Liver (tissue), 9 donors: ENCODE measurements around the gene REEP1. TPM values are rescaled to one million over a fixed set of nuclear protein-coding genes. Genes with fewer than 3 reads are reported as not detected.

ENCODE experiments used
- DNase-seq: peaks from one replicate; pipeline ENCODE4 v3.0.0-alpha.2; 2017; ENCODE audit warnings: low spot score
- H3K27ac ChIP-seq, 2 donors: one replicate each; pipeline ENCODE4 v1.7.0; 2013; ENCODE audit warnings: inconsistent platforms in 2 of 2, low read length in 2 of 2, control low read depth in 1 of 2, low read depth in 1 of 2, mild to moderate bottlenecking in 1 of 2
- H3K27me3 ChIP-seq, 4 donors: one replicate each; pipeline versions ENCODE4 v1.6.1 to v1.7.0; 2013; ENCODE audit warnings: low read length in 3 of 4, inconsistent platforms in 1 of 4, mild to moderate bottlenecking in 1 of 4, moderate library complexity in 1 of 4; ENCODE audit not compliant: control insufficient read depth in 4 of 4, insufficient read depth in 4 of 4
- H3K36me3 ChIP-seq, 4 donors: one replicate each; pipeline versions ENCODE4 v1.6.1 to v1.7.0; 2013; ENCODE audit warnings: low read length in 3 of 4, mild to moderate bottlenecking in 3 of 4, low read depth in 1 of 4, moderate library complexity in 1 of 4; ENCODE audit not compliant: control insufficient read depth in 4 of 4, insufficient read depth in 3 of 4
- H3K4me1 ChIP-seq, 4 donors: one replicate each; pipeline versions ENCODE4 v1.6.1 to v1.7.0; 2013; ENCODE audit warnings: low read length in 3 of 4, mild to moderate bottlenecking in 3 of 4, moderate library complexity in 1 of 4; ENCODE audit not compliant: control insufficient read depth in 4 of 4, insufficient read depth in 4 of 4
- H3K4me3 ChIP-seq, 3 donors: one replicate each; pipeline versions ENCODE4 v1.6.1 to v1.7.0; 2013; ENCODE audit warnings: low read length in 3 of 3, control low read depth in 1 of 3, low read depth in 1 of 3, mild to moderate bottlenecking in 1 of 3
- H3K9ac ChIP-seq, 2 donors: one replicate each; pipeline ENCODE4 v1.7.0; 2013; ENCODE audit warnings: low read length in 2 of 2, mild to moderate bottlenecking in 2 of 2, moderate library complexity in 2 of 2, control low read depth in 1 of 2, low read depth in 1 of 2
- H3K9me3 ChIP-seq, 4 donors: one replicate each; pipeline versions ENCODE4 v1.6.1 to v1.7.0; 2013; ENCODE audit warnings: low read length in 3 of 4; ENCODE audit not compliant: control insufficient read depth in 4 of 4
- EGR1 ChIP-seq, 2 donors: IDR thresholded peaks; 2 replicates each; pipeline ENCODE4 v1.6.1; 2016 to 2018; ENCODE audit warnings: antibody characterized with exemption in 2 of 2, low read depth in 2 of 2
- FOXA1 ChIP-seq: IDR thresholded peaks from 2 replicates; pipeline ENCODE4 v1.6.1; 2016; ENCODE audit warnings: antibody characterized with exemption
- FOXA2 ChIP-seq: IDR thresholded peaks from 2 replicates; pipeline ENCODE4 v1.6.1; 2016; ENCODE audit warnings: antibody characterized with exemption
- GABPA ChIP-seq, 2 donors: IDR thresholded peaks in 1 of 2; conservative IDR thresholded peaks in 1 of 2; 2 replicates each; pipeline ENCODE4 v1.6.1; 2016; ENCODE audit warnings: antibody characterized with exemption in 2 of 2, mild to moderate bottlenecking in 1 of 2, moderate library complexity in 1 of 2
- HNF4A ChIP-seq, 2 donors: conservative IDR thresholded peaks; 2 replicates each; pipeline ENCODE4 v1.6.1; 2016; ENCODE audit warnings: antibody characterized with exemption in 2 of 2, mild to moderate bottlenecking in 2 of 2
- JUND ChIP-seq, 2 donors: IDR thresholded peaks; 2 replicates each; pipeline ENCODE4 v1.6.1; 2016; ENCODE audit warnings: antibody characterized with exemption in 2 of 2
- NR2F2 ChIP-seq: IDR thresholded peaks from 2 replicates; pipeline ENCODE4 v1.6.1; 2016; ENCODE audit warnings: antibody characterized with exemption
- RXRA ChIP-seq, 2 donors: IDR thresholded peaks; 2 replicates each; pipeline ENCODE4 v1.6.1; 2017 to 2018; ENCODE audit warnings: antibody characterized with exemption in 2 of 2, mild to moderate bottlenecking in 1 of 2
- SP1 ChIP-seq: IDR thresholded peaks from 2 replicates; pipeline ENCODE4 v1.6.1; 2018; ENCODE audit warnings: antibody characterized with exemption, mild to moderate bottlenecking
- TAF1 ChIP-seq: conservative IDR thresholded peaks from 2 replicates; pipeline ENCODE4 v1.6.1; 2016; ENCODE audit warnings: antibody characterized with exemption, mild to moderate bottlenecking
- YY1 ChIP-seq: IDR thresholded peaks from 2 replicates; pipeline ENCODE4 v1.6.1; 2016; ENCODE audit warnings: antibody characterized with exemption, mild to moderate bottlenecking
- WGBS: extraction: QIAGEN DNeasy Blood & Tissue Kit; methylation state at CpG from one replicate; pipeline ENCODE4 v1.1.7; 2013; 5-methylcytosine and 5-hydroxymethylcytosine counted together
- polyA plus RNA-seq, 2 donors: library from polyadenylated mRNA; stranded (reverse) in 1 of 2; unstranded in 1 of 2; fragments of 200-250 nt in 1 of 2; fragments of >200 nt in 1 of 2; fragmentation: Nextera tagmentation in 1 of 2; extraction: Ambion mirVana in 1 of 2; gene quantifications; one replicate each; pipeline versions ENCODE4 v1.2.1 to v1.2.3, GENCODE V29; 2013 to 2015
- total RNA-seq, 2 donors: library from RNA; depleted of rRNA; stranded (reverse); fragments of >200 nt; gene quantifications; one replicate each; pipeline ENCODE4 v1.2.3, GENCODE V29; 2014
- TF ChIP-seq, protein P1 (sequence below): IDR thresholded peaks from 2 replicates; pipeline ENCODE4 v1.6.1; 2016; ENCODE audit warnings: antibody characterized with exemption
- TF ChIP-seq, protein P2 (sequence below): IDR thresholded peaks from 2 replicates; pipeline ENCODE4 v1.6.1; 2016; ENCODE audit warnings: antibody characterized with exemption, mild to moderate bottlenecking
- TF ChIP-seq, protein P3 (sequence below): IDR thresholded peaks from 2 replicates; pipeline ENCODE4 v1.6.1; 2016; ENCODE audit warnings: antibody characterized with exemption
- TF ChIP-seq, protein P4 (sequence below): fragments of 150-350 bp; IDR thresholded peaks from 2 replicates; pipeline ENCODE4 v1.5.1; 2017; ENCODE audit warnings: improper control_type of control experiment, low read depth, low read length; ENCODE audit not compliant: missing input control
- TF ChIP-seq, protein P5 (sequence below): IDR thresholded peaks from 2 replicates; pipeline ENCODE4 v1.6.1; 2016; ENCODE audit warnings: antibody characterized with exemption
- donor health status: healthy.
- donor health status: healthy.
- donor health status: healthy.
- donor health status: healthy.
- donor health status: healthy.

Gene REEP1
- total and polyA plus RNA-seq, 4 donors, result 0.46 to 1.7 (median 0.89) TPM

DNA sequence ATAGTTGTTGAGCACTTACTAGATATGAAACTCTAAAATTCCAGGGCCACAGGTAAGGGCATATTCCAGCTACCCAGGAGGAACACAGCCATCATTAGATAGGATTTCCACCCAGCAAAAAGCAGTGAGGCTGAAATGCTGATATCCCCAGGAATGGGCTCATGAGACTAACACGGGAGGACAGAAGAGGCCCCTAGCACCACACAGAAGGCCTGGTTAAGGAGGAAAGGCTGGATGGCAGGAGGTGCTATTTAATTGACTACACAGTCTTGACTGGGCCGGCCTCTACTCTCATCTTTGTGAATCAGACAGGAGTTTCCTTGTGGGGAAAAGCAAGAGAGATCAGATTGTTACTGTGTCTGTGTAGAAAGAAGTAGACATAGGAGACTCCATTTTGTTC lies 76.4 kb downstream of the REEP1 start:
- Histone ChIP-seq H3K27me3 (no peaks in the 10 kb centered on the region), H3K9me3 (no peaks in the 10 kb centered on the region), H3K4me1 (no peaks in the 10 kb centered on the region), H3K36me3 (no peaks in the 10 kb centered on the region), H3K27ac (no peak overlapping the region), H3K4me3 (no peak overlapping the region), H3K9ac (no peak overlapping the region)
- TF ChIP-seq, protein P1, sequence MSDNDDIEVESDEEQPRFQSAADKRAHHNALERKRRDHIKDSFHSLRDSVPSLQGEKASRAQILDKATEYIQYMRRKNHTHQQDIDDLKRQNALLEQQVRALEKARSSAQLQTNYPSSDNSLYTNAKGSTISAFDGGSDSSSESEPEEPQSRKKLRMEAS, result no peak
- TF ChIP-seq, protein P2, sequence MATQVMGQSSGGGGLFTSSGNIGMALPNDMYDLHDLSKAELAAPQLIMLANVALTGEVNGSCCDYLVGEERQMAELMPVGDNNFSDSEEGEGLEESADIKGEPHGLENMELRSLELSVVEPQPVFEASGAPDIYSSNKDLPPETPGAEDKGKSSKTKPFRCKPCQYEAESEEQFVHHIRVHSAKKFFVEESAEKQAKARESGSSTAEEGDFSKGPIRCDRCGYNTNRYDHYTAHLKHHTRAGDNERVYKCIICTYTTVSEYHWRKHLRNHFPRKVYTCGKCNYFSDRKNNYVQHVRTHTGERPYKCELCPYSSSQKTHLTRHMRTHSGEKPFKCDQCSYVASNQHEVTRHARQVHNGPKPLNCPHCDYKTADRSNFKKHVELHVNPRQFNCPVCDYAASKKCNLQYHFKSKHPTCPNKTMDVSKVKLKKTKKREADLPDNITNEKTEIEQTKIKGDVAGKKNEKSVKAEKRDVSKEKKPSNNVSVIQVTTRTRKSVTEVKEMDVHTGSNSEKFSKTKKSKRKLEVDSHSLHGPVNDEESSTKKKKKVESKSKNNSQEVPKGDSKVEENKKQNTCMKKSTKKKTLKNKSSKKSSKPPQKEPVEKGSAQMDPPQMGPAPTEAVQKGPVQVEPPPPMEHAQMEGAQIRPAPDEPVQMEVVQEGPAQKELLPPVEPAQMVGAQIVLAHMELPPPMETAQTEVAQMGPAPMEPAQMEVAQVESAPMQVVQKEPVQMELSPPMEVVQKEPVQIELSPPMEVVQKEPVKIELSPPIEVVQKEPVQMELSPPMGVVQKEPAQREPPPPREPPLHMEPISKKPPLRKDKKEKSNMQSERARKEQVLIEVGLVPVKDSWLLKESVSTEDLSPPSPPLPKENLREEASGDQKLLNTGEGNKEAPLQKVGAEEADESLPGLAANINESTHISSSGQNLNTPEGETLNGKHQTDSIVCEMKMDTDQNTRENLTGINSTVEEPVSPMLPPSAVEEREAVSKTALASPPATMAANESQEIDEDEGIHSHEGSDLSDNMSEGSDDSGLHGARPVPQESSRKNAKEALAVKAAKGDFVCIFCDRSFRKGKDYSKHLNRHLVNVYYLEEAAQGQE, result no peak
- TF ChIP-seq, protein P3, sequence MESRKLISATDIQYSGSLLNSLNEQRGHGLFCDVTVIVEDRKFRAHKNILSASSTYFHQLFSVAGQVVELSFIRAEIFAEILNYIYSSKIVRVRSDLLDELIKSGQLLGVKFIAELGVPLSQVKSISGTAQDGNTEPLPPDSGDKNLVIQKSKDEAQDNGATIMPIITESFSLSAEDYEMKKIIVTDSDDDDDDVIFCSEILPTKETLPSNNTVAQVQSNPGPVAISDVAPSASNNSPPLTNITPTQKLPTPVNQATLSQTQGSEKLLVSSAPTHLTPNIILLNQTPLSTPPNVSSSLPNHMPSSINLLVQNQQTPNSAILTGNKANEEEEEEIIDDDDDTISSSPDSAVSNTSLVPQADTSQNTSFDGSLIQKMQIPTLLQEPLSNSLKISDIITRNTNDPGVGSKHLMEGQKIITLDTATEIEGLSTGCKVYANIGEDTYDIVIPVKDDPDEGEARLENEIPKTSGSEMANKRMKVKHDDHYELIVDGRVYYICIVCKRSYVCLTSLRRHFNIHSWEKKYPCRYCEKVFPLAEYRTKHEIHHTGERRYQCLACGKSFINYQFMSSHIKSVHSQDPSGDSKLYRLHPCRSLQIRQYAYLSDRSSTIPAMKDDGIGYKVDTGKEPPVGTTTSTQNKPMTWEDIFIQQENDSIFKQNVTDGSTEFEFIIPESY, result no peak
- TF ChIP-seq YY1, result no peak
- no peak for TF ChIP-seq FOXA1
- 94% methylated on average over 2 of the region's 2 CpGs for WGBS
- DNase-seq, result no peak

DNA sequence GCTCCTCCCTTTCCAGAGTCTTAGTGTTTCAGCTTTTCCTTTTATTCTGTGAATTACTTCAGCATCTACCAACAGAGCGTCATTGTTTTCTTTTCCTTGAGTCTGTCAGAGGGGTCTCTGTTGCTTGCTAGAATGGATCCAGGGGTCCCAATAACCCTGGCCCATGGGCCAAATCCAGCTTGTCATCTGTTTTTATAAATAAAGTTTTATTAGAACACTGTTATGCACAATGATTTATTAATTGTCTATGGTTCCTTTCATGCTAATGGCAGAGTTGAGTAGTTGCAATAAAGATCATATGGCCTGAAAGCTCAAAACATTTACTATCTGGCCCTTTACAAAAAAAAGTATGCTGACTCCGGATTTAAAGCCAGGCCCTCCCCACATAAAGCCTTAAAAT lies 79.3 kb downstream of the REEP1 start:
- Histone ChIP-seq H3K9ac (no peak overlapping the region), H3K27ac (no peak overlapping the region), H3K9me3 (no peaks in the 10 kb centered on the region), H3K4me1 (no peaks in the 10 kb centered on the region), H3K27me3 (no peaks in the 10 kb centered on the region), H3K4me3 (no peak overlapping the region), H3K36me3 (no peaks in the 10 kb centered on the region)
- TF ChIP-seq, protein P4, sequence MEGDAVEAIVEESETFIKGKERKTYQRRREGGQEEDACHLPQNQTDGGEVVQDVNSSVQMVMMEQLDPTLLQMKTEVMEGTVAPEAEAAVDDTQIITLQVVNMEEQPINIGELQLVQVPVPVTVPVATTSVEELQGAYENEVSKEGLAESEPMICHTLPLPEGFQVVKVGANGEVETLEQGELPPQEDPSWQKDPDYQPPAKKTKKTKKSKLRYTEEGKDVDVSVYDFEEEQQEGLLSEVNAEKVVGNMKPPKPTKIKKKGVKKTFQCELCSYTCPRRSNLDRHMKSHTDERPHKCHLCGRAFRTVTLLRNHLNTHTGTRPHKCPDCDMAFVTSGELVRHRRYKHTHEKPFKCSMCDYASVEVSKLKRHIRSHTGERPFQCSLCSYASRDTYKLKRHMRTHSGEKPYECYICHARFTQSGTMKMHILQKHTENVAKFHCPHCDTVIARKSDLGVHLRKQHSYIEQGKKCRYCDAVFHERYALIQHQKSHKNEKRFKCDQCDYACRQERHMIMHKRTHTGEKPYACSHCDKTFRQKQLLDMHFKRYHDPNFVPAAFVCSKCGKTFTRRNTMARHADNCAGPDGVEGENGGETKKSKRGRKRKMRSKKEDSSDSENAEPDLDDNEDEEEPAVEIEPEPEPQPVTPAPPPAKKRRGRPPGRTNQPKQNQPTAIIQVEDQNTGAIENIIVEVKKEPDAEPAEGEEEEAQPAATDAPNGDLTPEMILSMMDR, result no peak
- no peak for TF ChIP-seq GABPA (IDR thresholded peaks at IDR 0.05 in 1 of 2, conservative IDR thresholded peaks at IDR 0.05 in 1 of 2)
- TF ChIP-seq, protein P5, sequence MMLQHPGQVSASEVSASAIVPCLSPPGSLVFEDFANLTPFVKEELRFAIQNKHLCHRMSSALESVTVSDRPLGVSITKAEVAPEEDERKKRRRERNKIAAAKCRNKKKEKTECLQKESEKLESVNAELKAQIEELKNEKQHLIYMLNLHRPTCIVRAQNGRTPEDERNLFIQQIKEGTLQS, result no peak
- no peak for TF ChIP-seq JUND (IDR thresholded peaks at IDR 0.05)
- TF ChIP-seq EGR1 (IDR thresholded peaks at IDR 0.05; ENCODE audit: low read depth in 2 of 2), result no peak
- no peak for TF ChIP-seq RXRA (IDR thresholded peaks at IDR 0.05)
- TF ChIP-seq YY1, result no peak
- TF ChIP-seq FOXA2, result no peak
- no peak for TF ChIP-seq FOXA1
- TF ChIP-seq NR2F2, result no peak
- TF ChIP-seq, protein P1, result no peak
- TF ChIP-seq HNF4A (conservative IDR thresholded peaks at IDR 0.05), result no peak
- TF ChIP-seq SP1, result no peak
- TF ChIP-seq TAF1, result no peak
- no peak for DNase-seq
- 95% methylated on average over 2 of the region's 2 CpGs for WGBS
